ENCODE measurements around the gene SYK.

The SYK gene

DNA sequence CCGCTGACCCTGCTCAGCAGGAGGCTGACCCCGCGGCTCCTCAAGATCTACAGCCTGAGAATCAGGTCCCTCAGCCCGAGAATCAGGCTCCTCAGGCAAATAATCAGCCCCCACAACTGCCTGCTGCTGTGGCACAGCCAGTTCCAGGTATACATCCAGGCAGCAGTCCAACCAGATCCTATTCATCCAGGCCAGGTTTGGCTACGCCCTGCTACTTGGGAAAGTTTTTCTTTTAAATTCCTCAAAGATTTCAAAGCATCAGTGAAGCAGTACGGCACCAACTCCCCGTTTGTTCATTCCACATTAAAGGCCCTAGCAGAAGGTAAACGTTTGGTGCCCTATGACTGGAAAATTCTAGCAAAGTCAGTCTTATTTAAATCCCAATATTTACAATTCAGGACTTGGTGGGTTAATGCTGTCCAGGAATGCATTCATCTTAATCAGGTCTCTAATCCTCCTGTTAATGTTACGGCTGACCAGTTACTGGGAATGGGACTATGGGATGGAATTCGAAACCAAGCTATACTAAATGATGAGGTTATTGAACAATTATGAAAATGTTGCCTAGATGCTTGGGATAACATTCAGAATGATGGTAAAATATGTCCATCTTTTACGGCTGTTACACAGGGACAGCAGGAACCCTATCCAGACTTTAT is 102.3 kb downstream of the SYK start:
- Histone ChIP-seq H3K27ac (ENCODE audit: low read length) (no peak overlapping the region), H3K4me3 (ENCODE audit: low read depth in 1 of 2, low read length in 2 of 2) (no peak overlapping the region), H2AFZ (ENCODE audit: low read depth, low read length) (no peak overlapping the region), H3K9me3 (ENCODE audit: insufficient read depth, low read length, severe bottlenecking) (no peaks in the 10 kb centered on the region), H3K4me1 (ENCODE audit: insufficient read depth, low read length) (no peaks in the 10 kb centered on the region), H3K27me3 (ENCODE audit: insufficient read depth, low read length, poor library complexity) (no peaks in the 10 kb centered on the region), H3K79me2 (ENCODE audit: insufficient read depth, low read length) (no peaks in the 10 kb centered on the region), H3K9ac (ENCODE audit: low read depth, low read length) (no peak overlapping the region), H3K36me3 (ENCODE audit: insufficient read depth, low read length) (no peaks in the 10 kb centered on the region), H4K20me1 (ENCODE audit: insufficient read depth, low read length) (no peaks in the 10 kb centered on the region), H3K4me2 (ENCODE audit: insufficient read depth, low read length) (no peak overlapping the region)
- ATAC-seq (ENCODE audit: insufficient read depth, low read depth) (no peak), DNase-seq (no peak)
- TF ChIP-seq, protein P1, sequence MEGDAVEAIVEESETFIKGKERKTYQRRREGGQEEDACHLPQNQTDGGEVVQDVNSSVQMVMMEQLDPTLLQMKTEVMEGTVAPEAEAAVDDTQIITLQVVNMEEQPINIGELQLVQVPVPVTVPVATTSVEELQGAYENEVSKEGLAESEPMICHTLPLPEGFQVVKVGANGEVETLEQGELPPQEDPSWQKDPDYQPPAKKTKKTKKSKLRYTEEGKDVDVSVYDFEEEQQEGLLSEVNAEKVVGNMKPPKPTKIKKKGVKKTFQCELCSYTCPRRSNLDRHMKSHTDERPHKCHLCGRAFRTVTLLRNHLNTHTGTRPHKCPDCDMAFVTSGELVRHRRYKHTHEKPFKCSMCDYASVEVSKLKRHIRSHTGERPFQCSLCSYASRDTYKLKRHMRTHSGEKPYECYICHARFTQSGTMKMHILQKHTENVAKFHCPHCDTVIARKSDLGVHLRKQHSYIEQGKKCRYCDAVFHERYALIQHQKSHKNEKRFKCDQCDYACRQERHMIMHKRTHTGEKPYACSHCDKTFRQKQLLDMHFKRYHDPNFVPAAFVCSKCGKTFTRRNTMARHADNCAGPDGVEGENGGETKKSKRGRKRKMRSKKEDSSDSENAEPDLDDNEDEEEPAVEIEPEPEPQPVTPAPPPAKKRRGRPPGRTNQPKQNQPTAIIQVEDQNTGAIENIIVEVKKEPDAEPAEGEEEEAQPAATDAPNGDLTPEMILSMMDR (IDR thresholded peaks at IDR 0.05; ENCODE audit: borderline replicate concordance, extremely low read depth, low read length, poor library complexity, severe bottlenecking) = no peak
- no peak for TF ChIP-seq EZH2 (IDR thresholded peaks at IDR 0.05; ENCODE audit: borderline replicate concordance, low read depth, low read length, severe bottlenecking)

DNA sequence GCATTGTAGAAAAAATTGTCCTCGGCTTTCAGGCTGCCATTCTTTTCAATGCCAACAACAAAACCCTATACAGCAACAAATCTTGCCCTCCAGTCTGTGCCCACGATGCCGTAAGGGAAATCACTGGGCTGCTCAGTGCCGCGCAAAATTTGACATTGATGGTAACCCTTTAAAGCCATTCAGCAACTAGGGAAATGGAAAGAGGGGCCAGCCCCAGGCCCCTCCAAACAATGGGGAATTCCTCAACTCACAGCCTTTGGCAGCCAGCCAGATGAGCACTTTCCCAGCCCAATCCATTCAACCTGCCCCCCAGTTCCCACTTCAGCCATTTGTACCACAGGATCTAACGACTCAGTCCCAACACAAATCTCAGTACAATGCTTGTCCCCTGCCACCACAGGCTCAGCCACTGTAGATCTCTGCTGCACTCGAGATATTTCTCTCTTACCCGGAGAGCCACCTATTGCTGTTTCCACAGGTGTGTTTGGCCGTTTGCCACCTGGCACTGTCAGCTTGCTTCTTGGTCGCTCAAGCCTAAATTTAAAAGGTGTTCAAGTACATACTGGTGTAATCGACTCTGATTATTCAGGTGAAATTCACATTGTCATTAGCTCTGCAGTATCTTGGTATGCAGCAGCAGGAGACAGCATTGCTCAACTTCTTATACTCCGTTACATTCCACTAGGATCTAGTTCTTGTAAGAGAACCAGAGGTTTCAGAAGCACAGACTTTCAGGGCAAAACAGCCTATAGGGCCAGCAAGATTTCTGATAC is 103.3 kb downstream of the SYK start:
- Histone ChIP-seq H3K4me3 (ENCODE audit: low read depth in 1 of 2, low read length in 2 of 2) (no peak overlapping the region), H3K27me3 (ENCODE audit: insufficient read depth, low read length, poor library complexity) (no peaks in the 10 kb centered on the region), H2AFZ (ENCODE audit: low read depth, low read length) (no peak overlapping the region), H3K9me3 (ENCODE audit: insufficient read depth, low read length, severe bottlenecking) (no peaks in the 10 kb centered on the region), H3K27ac (ENCODE audit: low read length) (no peak overlapping the region), H4K20me1 (ENCODE audit: insufficient read depth, low read length) (no peaks in the 10 kb centered on the region), H3K36me3 (ENCODE audit: insufficient read depth, low read length) (no peaks in the 10 kb centered on the region), H3K9ac (ENCODE audit: low read depth, low read length) (no peak overlapping the region), H3K4me1 (ENCODE audit: insufficient read depth, low read length) (no peaks in the 10 kb centered on the region), H3K4me2 (ENCODE audit: insufficient read depth, low read length) (no peak overlapping the region), H3K79me2 (ENCODE audit: insufficient read depth, low read length) (no peaks in the 10 kb centered on the region)
- ATAC-seq (ENCODE audit: insufficient read depth, low read depth) (no peak), DNase-seq (no peak)
- no peak for TF ChIP-seq EZH2 (IDR thresholded peaks at IDR 0.05; ENCODE audit: borderline replicate concordance, low read depth, low read length, severe bottlenecking)
- TF ChIP-seq, protein P1 (IDR thresholded peaks at IDR 0.05; ENCODE audit: borderline replicate concordance, extremely low read depth, low read length, poor library complexity, severe bottlenecking) = no peak

DNA sequence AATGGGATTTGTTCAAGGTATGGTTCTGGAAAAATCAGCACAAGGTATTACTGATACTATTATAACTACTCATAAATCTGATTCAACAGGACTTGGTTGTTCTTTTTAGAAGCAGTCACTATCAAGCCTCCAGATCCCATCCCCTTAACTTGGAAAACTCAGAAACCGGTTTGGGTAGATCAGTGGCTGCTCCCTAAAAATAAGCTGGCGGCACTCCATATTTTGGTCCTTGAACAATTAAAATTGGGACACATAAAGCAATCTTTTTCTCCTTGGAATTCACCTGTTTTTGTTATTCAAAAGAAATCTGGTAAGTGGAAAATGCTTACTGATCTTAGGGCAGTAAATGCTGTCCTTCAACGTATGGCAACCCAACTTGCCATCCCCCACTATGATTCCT is 104.2 kb downstream of the SYK start:
- ATAC-seq (ENCODE audit: insufficient read depth, low read depth) (no peak), DNase-seq (no peak)
- TF ChIP-seq EZH2 (IDR thresholded peaks at IDR 0.05; ENCODE audit: borderline replicate concordance, low read depth, low read length, severe bottlenecking) = no peak
- TF ChIP-seq, protein P1 (IDR thresholded peaks at IDR 0.05; ENCODE audit: borderline replicate concordance, extremely low read depth, low read length, poor library complexity, severe bottlenecking) = no peak
- H3K4me1 ChIP-seq (ENCODE audit: insufficient read depth, low read length) = no peaks in the 10 kb centered on the region
- H3K4me3 ChIP-seq (ENCODE audit: low read depth in 1 of 2, low read length in 2 of 2) = no peak overlapping the region
- H3K4me2 ChIP-seq (ENCODE audit: insufficient read depth, low read length) = no peak overlapping the region
- H3K27ac ChIP-seq (ENCODE audit: low read length) = no peak overlapping the region
- no peaks in the 10 kb centered on the region for H3K9me3 ChIP-seq (ENCODE audit: insufficient read depth, low read length, severe bottlenecking)
- no peaks in the 10 kb centered on the region for H3K36me3 ChIP-seq (ENCODE audit: insufficient read depth, low read length)
- H2AFZ ChIP-seq (ENCODE audit: low read depth, low read length) = no peak overlapping the region
- no peaks in the 10 kb centered on the region for H3K27me3 ChIP-seq (ENCODE audit: insufficient read depth, low read length, poor library complexity)
- no peak overlapping the region for H3K9ac ChIP-seq (ENCODE audit: low read depth, low read length)
- no peaks in the 10 kb centered on the region for H4K20me1 ChIP-seq (ENCODE audit: insufficient read depth, low read length)
- no peaks in the 10 kb centered on the region for H3K79me2 ChIP-seq (ENCODE audit: insufficient read depth, low read length)

All from DND-41 (cell line).